ENCODE measurements around the gene PIK3C3.

PIK3C3 gene

DNA sequence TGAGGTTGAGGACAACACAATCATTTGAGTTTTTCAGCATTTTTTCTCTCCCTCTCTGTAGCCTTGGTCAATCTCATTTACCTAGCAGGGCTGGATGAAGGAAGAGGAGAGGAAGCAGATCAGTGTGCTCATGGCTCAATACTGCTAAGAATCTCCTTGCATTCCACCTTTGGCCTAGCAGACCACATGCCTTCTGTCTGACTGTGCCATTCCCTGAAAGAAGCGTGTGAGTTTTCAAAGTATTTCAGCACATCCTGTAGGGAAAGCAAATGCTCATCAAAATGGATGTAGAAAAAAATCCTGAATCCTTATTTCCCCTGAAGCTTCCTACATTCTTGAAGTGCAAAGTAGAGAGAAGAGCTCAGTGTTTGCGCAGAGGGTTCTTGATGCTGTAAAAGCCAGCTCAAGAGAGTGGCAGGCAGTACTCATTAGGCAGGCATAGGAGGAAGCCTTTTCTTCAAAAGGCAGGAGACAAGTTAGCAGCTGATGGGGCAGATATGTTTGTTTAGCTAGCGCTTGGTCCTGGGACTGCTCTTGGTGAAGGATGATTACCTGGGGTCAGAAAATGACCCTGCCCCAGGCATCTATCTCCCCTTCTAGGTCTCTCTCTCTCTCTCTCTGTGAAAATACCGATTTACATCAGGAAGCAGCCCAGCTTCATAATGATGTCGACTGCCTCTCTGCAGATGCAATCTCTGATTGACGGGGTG is 14.4 kb upstream of the PIK3C3 start:
- DNase-seq = no peak
- Mint-ChIP-seq H3K27ac (no peak overlapping the region), H3K4me1 (peaks cover 0 to 5% of the 10 kb centered on the region in 2 donors), H3K9me3 (no peaks in the 10 kb centered on the region), H3K27me3 (peaks cover 16 to 34% of the 10 kb centered on the region in 2 donors), H3K4me3 (no peak overlapping the region), H3K36me3 (no peaks in the 10 kb centered on the region)
- no peak for ATAC-seq (replicated peaks)

DNA sequence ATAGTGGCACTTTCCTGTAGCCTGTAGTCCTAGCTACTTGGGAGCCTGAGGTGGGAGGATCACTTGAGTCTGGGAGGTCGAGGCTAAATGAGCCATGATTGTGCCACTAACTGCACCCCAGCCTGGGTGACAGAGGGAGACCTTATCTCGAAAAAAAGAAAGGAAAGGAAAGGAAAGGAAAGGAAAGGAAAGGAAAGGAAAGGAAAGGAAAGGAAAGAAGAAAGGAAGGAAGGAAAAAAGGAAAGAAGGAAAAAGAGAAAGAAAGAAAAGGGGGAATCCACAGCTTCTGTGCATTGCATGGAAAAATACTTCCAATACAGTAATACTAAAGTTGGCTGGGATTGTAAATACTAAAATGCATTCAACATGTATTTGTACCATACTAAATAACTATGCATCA is 12.8 kb upstream of the PIK3C3 start:
- no peaks in the 10 kb centered on the region for H3K9me3 Mint-ChIP-seq
- H3K4me3 Mint-ChIP-seq = no peak overlapping the region
- H3K27me3 Mint-ChIP-seq = peaks cover 24 to 47% of the 10 kb centered on the region in 2 donors
- no peaks in the 10 kb centered on the region for H3K36me3 Mint-ChIP-seq
- peaks cover 0 to 2% of the 10 kb centered on the region in 2 donors for H3K4me1 Mint-ChIP-seq
- ATAC-seq (replicated peaks) = no peak
- no peak overlapping the region for H3K27ac Mint-ChIP-seq
- no peak for DNase-seq

DNA sequence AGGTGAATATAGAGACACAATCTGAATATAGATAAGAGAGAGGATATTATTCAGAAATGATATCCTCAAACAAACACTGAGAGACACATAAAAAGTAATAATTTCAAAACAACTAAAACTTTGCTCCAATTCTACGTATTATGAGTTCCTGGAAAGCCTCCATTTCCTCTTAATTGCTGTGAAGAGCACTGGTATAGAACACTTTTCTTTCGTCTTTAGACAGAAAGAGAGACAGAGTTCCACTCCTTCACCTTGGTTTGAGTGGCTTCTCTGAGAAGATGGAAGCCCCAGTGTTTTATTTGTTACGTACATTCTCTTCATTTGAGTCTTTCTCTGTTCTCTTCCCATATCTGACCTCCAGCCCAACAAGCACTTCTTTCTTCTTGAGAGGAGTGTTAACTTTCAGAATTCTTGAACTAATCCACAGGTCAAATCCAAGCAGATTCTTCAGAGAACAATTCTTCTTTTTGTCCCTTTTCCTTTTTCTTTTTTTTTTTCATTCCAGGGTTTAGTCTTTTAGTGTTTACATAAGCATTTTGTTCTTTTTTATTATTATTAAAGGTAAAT is 6.4 kb upstream of the PIK3C3 start:
- H3K27me3 Mint-ChIP-seq = peaks cover 43 to 55% of the 10 kb centered on the region in 2 donors
- no peaks in the 10 kb centered on the region for H3K9me3 Mint-ChIP-seq
- no peaks in the 10 kb centered on the region for H3K36me3 Mint-ChIP-seq
- H3K4me3 Mint-ChIP-seq = no peak overlapping the region
- DNase-seq (no peak), ATAC-seq (replicated peaks) (no peak)
- H3K4me1 Mint-ChIP-seq = no peaks in the 10 kb centered on the region
- no peak overlapping the region for H3K27ac Mint-ChIP-seq

GRCh38 chr18:41949206-41949920 is 5.7 kb upstream of the PIK3C3 start:
- Mint-ChIP-seq H3K36me3 (no peaks in the 10 kb centered on the region), H3K9me3 (no peaks in the 10 kb centered on the region), H3K4me1 (no peaks in the 10 kb centered on the region), H3K27me3 (peaks cover 40 to 52% of the 10 kb centered on the region in 2 donors), H3K4me3 (no peak overlapping the region), H3K27ac (no peak overlapping the region)
- DNase-seq = no peak
- ATAC-seq (replicated peaks) = no peak

GRCh38 chr18:41955688-41956087 is 654 bp downstream of the PIK3C3 start:
- H3K4me3 Mint-ChIP-seq = peak overlapping the region; percentile 100
- peaks cover 0 to 3% of the 10 kb centered on the region in 2 donors for H3K9me3 Mint-ChIP-seq
- ATAC-seq (replicated peaks) (no peak), DNase-seq (no peak)
- H3K36me3 Mint-ChIP-seq = peaks cover 17 to 22% of the 10 kb centered on the region in 2 donors
- H3K27ac Mint-ChIP-seq = peak overlapping the region; percentile 99
- H3K27me3 Mint-ChIP-seq = peaks cover 7% of the 10 kb centered on the region in 2 donors
- peaks cover 15 to 32% of the 10 kb centered on the region in 2 donors for H3K4me1 Mint-ChIP-seq

DNA sequence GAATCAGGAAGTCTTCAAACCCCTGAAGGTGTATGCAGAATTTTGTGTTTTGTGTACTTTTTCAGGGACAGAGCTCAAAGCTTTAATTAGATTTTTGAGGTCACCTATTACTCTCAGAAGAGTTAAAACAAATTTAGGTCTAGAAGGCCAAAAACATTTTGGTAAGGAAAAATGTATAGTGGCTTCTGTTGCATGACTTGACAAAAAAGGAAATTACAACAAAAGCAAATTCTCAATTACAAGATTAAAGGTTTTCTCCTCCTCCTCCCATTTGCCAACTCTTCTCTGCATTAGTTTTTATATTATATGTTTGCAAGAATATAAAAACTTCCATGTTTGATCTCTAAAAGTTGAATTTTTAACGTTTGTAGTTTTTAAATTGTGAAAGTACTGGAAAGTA is 4.0 kb downstream of the PIK3C3 start:
- H3K36me3 Mint-ChIP-seq = peaks cover 25% of the 10 kb centered on the region in 2 donors
- peaks cover 0 to 3% of the 10 kb centered on the region in 2 donors for H3K9me3 Mint-ChIP-seq
- H3K27ac Mint-ChIP-seq = no peak overlapping the region
- peaks cover 15 to 32% of the 10 kb centered on the region in 2 donors for H3K4me1 Mint-ChIP-seq
- H3K27me3 Mint-ChIP-seq = no peaks in the 10 kb centered on the region
- ATAC-seq (replicated peaks) = no peak
- DNase-seq = no peak
- H3K4me3 Mint-ChIP-seq = no peak overlapping the region

GRCh38 chr18:41965634-41966255 is 10.7 kb downstream of the PIK3C3 start:
- H3K4me1 Mint-ChIP-seq = peaks cover 0 to 12% of the 10 kb centered on the region in 2 donors
- DNase-seq = no peak
- no peak overlapping the region for H3K27ac Mint-ChIP-seq

DNA sequence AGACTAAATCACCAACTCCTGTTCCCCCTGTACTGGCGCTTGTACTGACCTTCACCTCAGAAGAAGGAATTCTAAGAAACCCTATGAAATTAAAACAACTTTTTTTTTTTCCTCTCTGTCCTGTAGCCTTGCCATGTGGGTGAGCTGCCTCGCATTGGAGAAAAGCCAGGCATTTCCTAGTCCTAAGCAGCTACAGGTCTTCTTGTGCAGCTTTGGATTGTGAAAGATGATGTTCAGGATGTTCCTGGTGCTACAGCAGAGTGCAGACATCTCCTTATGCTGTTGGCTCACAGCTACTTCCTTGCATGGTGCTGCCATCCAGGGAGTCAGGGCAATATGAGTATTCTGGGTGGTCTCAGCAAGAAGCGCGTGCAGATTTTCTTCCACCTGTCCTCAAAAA is 11.9 kb downstream of the PIK3C3 start:
- DNase-seq (no peak), ATAC-seq (replicated peaks) (no peak)
- Mint-ChIP-seq H3K27me3 (no peaks in the 10 kb centered on the region), H3K36me3 (peaks cover 19 to 21% of the 10 kb centered on the region in 2 donors), H3K9me3 (no peaks in the 10 kb centered on the region), H3K27ac (no peak overlapping the region), H3K4me3 (no peak overlapping the region), H3K4me1 (peaks cover 0 to 12% of the 10 kb centered on the region in 2 donors)

More at GRCh38 chr18:41965634-41966255, 10.7 kb downstream of the PIK3C3 start:
- ATAC-seq (replicated peaks) = no peak
- Mint-ChIP-seq H3K4me3 (no peak overlapping the region), H3K9me3 (no peaks in the 10 kb centered on the region), H3K36me3 (peaks cover 21 to 23% of the 10 kb centered on the region in 2 donors), H3K27me3 (no peaks in the 10 kb centered on the region)

GRCh38 chr18:41967680-41968079 is 12.6 kb downstream of the PIK3C3 start:
- Mint-ChIP-seq H3K27me3 (no peaks in the 10 kb centered on the region), H3K36me3 (peaks cover 16 to 23% of the 10 kb centered on the region in 2 donors), H3K9me3 (no peaks in the 10 kb centered on the region), H3K27ac (no peak overlapping the region), H3K4me1 (peaks cover 0 to 20% of the 10 kb centered on the region in 2 donors), H3K4me3 (no peak overlapping the region)
- ATAC-seq (replicated peaks) = no peak
- no peak for DNase-seq

- Mint-ChIP-seq H3K27me3 (no peaks in the 10 kb centered on the region), H3K27ac (no peak overlapping the region), H3K4me1 (peaks cover 0 to 27% of the 10 kb centered on the region in 2 donors), H3K4me3 (no peak overlapping the region), H3K36me3 (peaks cover 19 to 30% of the 10 kb centered on the region in 2 donors), H3K9me3 (no peaks in the 10 kb centered on the region)
- DNase-seq (no peak), ATAC-seq (replicated peaks) (no peak)
These were observed 14.8 kb downstream of the PIK3C3 start for GRCh38 chr18:41969881-41970280.

DNA sequence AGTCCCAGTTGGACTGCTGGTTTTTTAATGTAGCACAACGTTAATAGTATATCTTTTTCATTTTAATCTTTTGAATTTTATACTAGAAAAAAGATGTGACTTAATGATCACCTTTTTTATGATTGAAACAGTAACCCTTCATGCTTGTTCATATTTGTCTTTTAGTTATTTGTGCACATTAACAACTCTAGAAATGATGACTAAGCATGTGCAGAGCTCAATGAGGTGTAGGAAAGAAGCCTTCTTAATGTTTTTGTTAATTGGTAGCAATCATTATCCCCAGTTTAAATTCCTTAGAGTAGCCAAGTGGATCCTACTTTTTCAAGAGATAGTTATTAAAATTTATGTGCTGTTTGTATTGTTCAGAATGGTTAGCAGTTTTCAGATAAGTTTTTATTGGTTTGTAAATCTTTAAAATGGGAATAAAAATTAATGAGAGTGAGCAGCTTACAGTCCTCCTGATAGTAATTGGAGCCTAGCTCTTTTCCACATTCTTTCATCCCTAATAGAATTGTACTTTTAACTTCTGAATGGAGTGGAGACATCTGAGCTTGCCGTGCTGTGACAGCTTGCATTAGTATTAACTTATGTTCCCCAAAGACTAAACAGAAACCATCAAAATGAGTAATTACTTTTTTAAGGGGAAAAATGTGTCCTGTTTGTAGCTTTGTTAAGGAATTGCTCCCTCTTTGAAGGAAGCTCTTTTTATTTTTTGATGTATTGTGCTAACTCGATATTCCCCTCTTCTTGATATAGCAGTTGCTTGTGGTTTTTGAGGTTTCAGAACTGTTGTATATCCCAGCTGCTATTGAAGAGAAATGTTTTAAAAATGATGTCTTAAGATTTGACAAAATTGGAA is 17.3 kb downstream of the PIK3C3 start:
- H3K4me3 Mint-ChIP-seq = no peak overlapping the region
- DNase-seq (no peak), ATAC-seq (replicated peaks) (no peak)
- H3K27me3 Mint-ChIP-seq = no peaks in the 10 kb centered on the region
- peaks cover 0 to 25% of the 10 kb centered on the region in 2 donors for H3K4me1 Mint-ChIP-seq
- H3K36me3 Mint-ChIP-seq = peaks cover 16 to 31% of the 10 kb centered on the region in 2 donors
- H3K9me3 Mint-ChIP-seq = no peaks in the 10 kb centered on the region
- H3K27ac Mint-ChIP-seq = peak overlapping the region; percentile 31

DNA sequence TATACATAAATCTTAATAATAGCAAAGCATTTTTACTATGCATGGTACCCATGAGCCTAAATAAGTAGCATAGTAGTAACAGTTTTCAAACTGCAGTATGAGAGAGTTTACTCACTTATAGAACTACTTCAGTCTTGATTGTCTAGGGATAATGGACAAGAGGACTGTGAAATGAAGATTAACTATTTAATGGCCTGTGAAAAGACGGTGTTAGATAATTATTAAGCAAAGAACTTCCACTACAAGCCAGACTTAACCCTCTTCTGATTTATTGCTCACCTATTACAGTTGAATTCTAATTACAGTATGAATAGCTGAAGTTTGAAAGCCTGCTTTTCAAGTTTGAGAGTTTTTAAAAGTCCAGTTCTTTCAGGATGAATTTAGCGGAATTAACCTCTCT is 18.9 kb downstream of the PIK3C3 start:
- H3K4me1 Mint-ChIP-seq = peaks cover 0 to 21% of the 10 kb centered on the region in 2 donors
- no peak overlapping the region for H3K27ac Mint-ChIP-seq
- H3K9me3 Mint-ChIP-seq = no peaks in the 10 kb centered on the region
- no peak overlapping the region for H3K4me3 Mint-ChIP-seq
- no peak for ATAC-seq (replicated peaks)
- DNase-seq = no peak
- peaks cover 17 to 31% of the 10 kb centered on the region in 2 donors for H3K36me3 Mint-ChIP-seq
- no peaks in the 10 kb centered on the region for H3K27me3 Mint-ChIP-seq

DNA sequence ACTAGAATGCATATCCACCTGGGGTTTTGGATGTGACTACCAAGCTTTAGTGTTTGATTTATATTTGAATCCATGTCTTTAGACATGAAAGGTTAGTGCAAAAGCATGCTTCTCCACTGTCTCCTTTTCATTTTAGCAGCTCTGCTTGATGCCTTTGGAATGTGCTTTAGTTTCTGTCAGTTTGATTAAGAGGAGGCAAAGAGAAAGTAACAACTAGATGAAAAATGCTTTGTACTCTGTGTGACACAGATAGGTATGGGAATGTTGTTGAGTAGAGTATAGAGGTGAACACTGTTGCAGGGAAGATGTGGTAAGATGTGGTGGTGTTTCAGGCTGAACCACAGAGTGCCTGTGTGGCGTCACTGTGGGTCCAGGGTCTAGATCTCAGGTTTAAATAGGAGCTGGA is 19.8 kb downstream of the PIK3C3 start:
- peaks cover 17 to 31% of the 10 kb centered on the region in 2 donors for H3K36me3 Mint-ChIP-seq
- ATAC-seq (replicated peaks) = no peak
- no peak for DNase-seq
- no peaks in the 10 kb centered on the region for H3K27me3 Mint-ChIP-seq
- peaks cover 0 to 21% of the 10 kb centered on the region in 2 donors for H3K4me1 Mint-ChIP-seq
- no peaks in the 10 kb centered on the region for H3K9me3 Mint-ChIP-seq
- H3K27ac Mint-ChIP-seq = no peak overlapping the region
- H3K4me3 Mint-ChIP-seq = no peak overlapping the region
